ENCODE data around the gene METRN. TPM values are rescaled to one million over a fixed set of nuclear protein-coding genes. Genes with fewer than 3 reads are reported as not detected.

The METRN gene
- total RNA-seq, 1 experiment from 2014 or later: 69.5 TPM

GRCh38 chr16:715477-716199 lies 720 bp downstream of the METRN start:
- TF ChIP-seq CTCF (IDR thresholded peaks at IDR 0.05; ENCODE audit: unreplicated experiment): no peak
- CTCF ChIA-PET: interaction anchor here (0.5 to 2.0 kb wide), 9 partner anchors 8 to 1233 kb away, joined by 3 to 6 read pairs (median 3); partner anchors contain the start of gene CCDC78
- peak overlapping the region; percentile 76 for H3K4me3 Mint-ChIP-seq (ENCODE audit: unreplicated experiment)
- POLR2A ChIA-PET: interaction anchor here (0.6 to 8.8 kb wide), 23 partner anchors 8 to 705 kb away, joined by 3 to 124 read pairs (median 4); partner anchors contain the start of genes ANTKMT, CCDC78, CHTF18 and CIAO3
- peaks cover 16% of the 10 kb centered on the region for H3K4me1 Mint-ChIP-seq (ENCODE audit: insufficient read depth, unreplicated experiment)
- no TSS peak for BruUV-seq (replicated peaks)
- no peak for DNase-seq (ENCODE audit: unreplicated experiment)
- H3K36me3 Mint-ChIP-seq (ENCODE audit: insufficient read depth, unreplicated experiment): peaks cover 27% of the 10 kb centered on the region
- H3K27ac Mint-ChIP-seq (ENCODE audit: low read depth, unreplicated experiment): no peak overlapping the region
- intact Hi-C loops (cut with micrococcal nuclease): no loop called here
- H3K9me3 Mint-ChIP-seq (ENCODE audit: unreplicated experiment): no peaks in the 10 kb centered on the region
- H3K27me3 Mint-ChIP-seq (ENCODE audit: insufficient read depth, unreplicated experiment): no peaks in the 10 kb centered on the region

DNA sequence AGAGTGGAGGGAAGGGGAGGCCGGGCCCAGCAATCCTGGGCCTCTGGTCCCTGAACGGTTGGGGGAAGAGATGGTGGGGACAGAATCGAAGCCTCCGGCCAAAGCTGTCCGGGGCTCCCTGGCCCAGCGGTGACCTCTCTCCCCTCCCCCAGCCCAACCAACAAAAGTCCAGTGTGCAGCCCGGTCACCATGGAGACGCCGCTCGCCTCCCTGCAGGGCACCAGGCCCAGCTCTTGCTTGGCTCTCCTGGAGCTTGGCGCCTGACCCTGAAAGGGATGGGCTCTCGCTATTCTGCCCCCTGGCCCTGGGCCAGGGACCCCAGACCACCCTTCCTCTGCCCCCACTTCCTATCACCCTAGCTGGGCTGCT lies 1.3 kb downstream of the METRN start:
- Mint-ChIP-seq H3K27ac (ENCODE audit: low read depth, unreplicated experiment) (no peak overlapping the region), H3K36me3 (ENCODE audit: insufficient read depth, unreplicated experiment) (peaks cover 26% of the 10 kb centered on the region), H3K4me3 (ENCODE audit: unreplicated experiment) (peak overlapping the region; percentile 76), H3K4me1 (ENCODE audit: insufficient read depth, unreplicated experiment) (peaks cover 16% of the 10 kb centered on the region), H3K9me3 (ENCODE audit: unreplicated experiment) (no peaks in the 10 kb centered on the region), H3K27me3 (ENCODE audit: insufficient read depth, unreplicated experiment) (no peaks in the 10 kb centered on the region)
- intact Hi-C loops (cut with micrococcal nuclease): no loop called here
- TF ChIP-seq CTCF (IDR thresholded peaks at IDR 0.05; ENCODE audit: unreplicated experiment): no peak
- no TSS peak for BruUV-seq (replicated peaks)
- POLR2A ChIA-PET: interaction anchor here (0.6 to 8.8 kb wide), 14 partner anchors 8 to 123 kb away, joined by 3 to 124 read pairs (median 4); partner anchors contain the start of genes ANTKMT, CCDC78, CHTF18 and CIAO3
- CTCF ChIA-PET: interaction anchor here (0.6 to 2.0 kb wide), 8 partner anchors 9 to 1233 kb away, joined by 3 to 6 read pairs (median 3); partner anchors contain the start of gene CCDC78
- peak; percentile 44 for DNase-seq (ENCODE audit: unreplicated experiment)

DNA sequence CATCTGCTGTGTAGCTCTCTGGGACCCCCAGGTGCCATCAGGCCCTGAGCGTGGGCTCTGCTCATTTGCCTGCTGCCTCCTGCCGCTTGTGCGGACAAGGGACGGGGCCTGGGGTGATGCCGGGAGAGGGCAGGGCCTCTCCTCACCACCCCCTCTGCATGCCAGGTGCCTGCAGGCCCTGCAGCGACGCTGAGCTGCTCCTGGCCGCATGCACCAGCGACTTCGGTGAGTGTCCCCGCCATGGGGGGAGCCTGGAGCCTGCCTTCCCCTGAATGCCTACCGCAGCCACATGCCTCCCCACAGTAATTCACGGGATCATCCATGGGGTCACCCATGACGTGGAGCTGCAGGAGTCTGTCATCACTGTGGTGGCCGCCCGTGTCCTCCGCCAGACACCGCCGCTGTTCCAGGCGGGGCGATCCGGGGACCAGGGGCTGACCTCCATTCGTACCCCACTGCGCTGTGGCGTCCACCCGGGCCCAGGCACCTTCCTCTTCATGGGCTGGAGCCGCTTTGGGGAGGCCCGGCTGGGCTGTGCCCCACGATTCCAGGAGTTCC lies 1.9 kb downstream of the METRN start:
- peaks cover 26% of the 10 kb centered on the region for H3K36me3 Mint-ChIP-seq (ENCODE audit: insufficient read depth, unreplicated experiment)
- no TSS peak for BruUV-seq (replicated peaks)
- H3K27ac Mint-ChIP-seq (ENCODE audit: low read depth, unreplicated experiment): no peak overlapping the region
- no peak for TF ChIP-seq CTCF (IDR thresholded peaks at IDR 0.05; ENCODE audit: unreplicated experiment)
- intact Hi-C loops (cut with micrococcal nuclease): no loop called here
- CTCF ChIA-PET: interaction anchor here (0.6 to 2.0 kb wide), 4 partner anchors 19 to 106 kb away, joined by 3 to 5 read pairs (median 3); no protein-coding TSS in a partner anchor
- no peak for DNase-seq (ENCODE audit: unreplicated experiment)
- no peaks in the 10 kb centered on the region for H3K27me3 Mint-ChIP-seq (ENCODE audit: insufficient read depth, unreplicated experiment)
- H3K9me3 Mint-ChIP-seq (ENCODE audit: unreplicated experiment): no peaks in the 10 kb centered on the region
- H3K4me1 Mint-ChIP-seq (ENCODE audit: insufficient read depth, unreplicated experiment): peaks cover 16% of the 10 kb centered on the region
- peak overlapping the region; percentile 76 for H3K4me3 Mint-ChIP-seq (ENCODE audit: unreplicated experiment)
- POLR2A ChIA-PET: interaction anchor here (1.0 to 8.8 kb wide), 7 partner anchors 7 to 124 kb away, joined by 4 to 124 read pairs (median 8); partner anchors contain the start of genes ANTKMT, CCDC78, CIAO3 and FBXL16
